Lower leg skin (tissue), 4 donors: ENCODE results near the gene GORAB. TPM values are rescaled to one million over a fixed set of nuclear protein-coding genes. Genes with fewer than 3 reads are reported as not detected.

Experiments
- DNase-seq, 2 donors: peaks; one replicate each; pipeline ENCODE4 v3.0.0-alpha.2; 2019; ENCODE audit warnings: low spot score in 2 of 2
- H3K4me3 ChIP-seq: fragments of 200-600 bp; sonication (generic); 2 replicates; pipeline ENCODE4 v1.5.1; 2017; ENCODE audit warnings: mild to moderate bottlenecking, low read depth; ENCODE audit not compliant: poor library complexity, severe bottlenecking
- POLR2A ChIP-seq, 2 donors: fragments of 450-650 bp; IDR thresholded peaks; one replicate each; pipeline ENCODE4 v1.6.1; 2016 to 2017; ENCODE audit warnings: antibody characterized with exemption in 2 of 2, mild to moderate bottlenecking in 1 of 2, moderate library complexity in 1 of 2
- WGBS, 2 donors: methylation state at CpG; one replicate each; pipeline ENCODE4 v1.1.5; 2018; 5-methylcytosine and 5-hydroxymethylcytosine counted together
- intact Hi-C: fragments of 100-400 bp; cut with DNase I; formaldehyde crosslinking; loops from one replicate; pipeline ENCODE4 v1.15.0; 2023; ENCODE audit warnings: low total_unique reads
- total RNA-seq, 4 donors: library from RNA; depleted of rRNA; stranded (reverse); fragments of >200 nt; gene quantifications; one replicate each; pipeline ENCODE4 v1.1.0, GENCODE V29; 2016
- TF ChIP-seq, protein P1 (sequence below), 3 donors: fragments of 450-650 bp; IDR thresholded peaks; one replicate each; pipeline ENCODE4 v1.5.1; 2016; ENCODE audit warnings: antibody characterized with exemption in 3 of 3, mild to moderate bottlenecking in 3 of 3, moderate library complexity in 2 of 3

GORAB gene, protein sequence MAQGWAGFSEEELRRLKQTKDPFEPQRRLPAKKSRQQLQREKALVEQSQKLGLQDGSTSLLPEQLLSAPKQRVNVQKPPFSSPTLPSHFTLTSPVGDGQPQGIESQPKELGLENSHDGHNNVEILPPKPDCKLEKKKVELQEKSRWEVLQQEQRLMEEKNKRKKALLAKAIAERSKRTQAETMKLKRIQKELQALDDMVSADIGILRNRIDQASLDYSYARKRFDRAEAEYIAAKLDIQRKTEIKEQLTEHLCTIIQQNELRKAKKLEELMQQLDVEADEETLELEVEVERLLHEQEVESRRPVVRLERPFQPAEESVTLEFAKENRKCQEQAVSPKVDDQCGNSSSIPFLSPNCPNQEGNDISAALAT
- total RNA-seq = 1 to 10 TPM; 3.7 to 8.5 (median 5.0) TPM

DNA sequence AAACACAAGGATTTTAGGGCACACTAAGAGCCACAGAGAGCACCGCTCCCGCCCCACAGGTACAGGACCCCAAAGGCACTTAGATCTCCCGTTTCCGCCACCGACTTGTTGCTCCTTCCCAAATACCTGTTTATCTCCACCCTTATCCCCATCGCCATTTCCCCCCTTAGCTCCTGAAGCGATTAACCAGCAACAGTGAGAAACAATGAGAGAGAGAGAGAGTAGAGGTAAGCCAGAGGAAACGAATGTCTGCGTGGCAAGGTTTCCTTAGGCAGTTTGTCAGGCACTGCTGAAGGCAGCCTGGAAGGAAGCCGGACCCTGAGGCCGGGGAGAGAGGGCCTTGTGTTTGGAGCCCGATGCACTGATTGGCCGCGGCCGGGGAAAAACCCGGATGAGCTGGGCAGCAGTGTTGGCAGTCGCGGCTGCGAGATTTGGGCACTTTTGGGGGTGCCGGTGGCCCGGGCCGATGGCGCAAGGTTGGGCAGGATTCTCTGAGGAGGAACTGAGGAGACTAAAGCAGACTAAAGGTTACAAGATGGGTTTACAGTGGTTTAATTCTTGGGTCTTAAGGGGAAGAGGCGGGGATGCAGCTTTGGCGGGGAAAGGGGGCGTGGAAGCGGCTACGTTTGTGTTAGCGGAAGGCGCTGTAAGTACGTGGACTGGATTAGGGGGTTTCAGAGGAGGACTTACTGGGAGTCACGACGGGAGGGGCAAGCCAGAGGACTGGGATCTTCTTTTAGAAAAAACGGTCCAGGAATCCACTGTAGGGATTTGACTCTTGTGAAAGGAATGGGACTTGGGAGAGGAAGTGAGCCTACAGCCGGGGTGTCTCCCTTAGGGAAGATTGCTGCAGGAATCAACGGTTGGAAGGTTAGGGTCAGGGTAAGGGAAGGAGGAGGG lies at the start of gene GORAB:
TSS of gene GORAB (plus strand) at position 409 of the 900 bp plus-strand sequence. CDS start at position 467, 58 bp downstream.
- peak; percentile 91 to 98 for DNase-seq
- TF ChIP-seq, protein P1, sequence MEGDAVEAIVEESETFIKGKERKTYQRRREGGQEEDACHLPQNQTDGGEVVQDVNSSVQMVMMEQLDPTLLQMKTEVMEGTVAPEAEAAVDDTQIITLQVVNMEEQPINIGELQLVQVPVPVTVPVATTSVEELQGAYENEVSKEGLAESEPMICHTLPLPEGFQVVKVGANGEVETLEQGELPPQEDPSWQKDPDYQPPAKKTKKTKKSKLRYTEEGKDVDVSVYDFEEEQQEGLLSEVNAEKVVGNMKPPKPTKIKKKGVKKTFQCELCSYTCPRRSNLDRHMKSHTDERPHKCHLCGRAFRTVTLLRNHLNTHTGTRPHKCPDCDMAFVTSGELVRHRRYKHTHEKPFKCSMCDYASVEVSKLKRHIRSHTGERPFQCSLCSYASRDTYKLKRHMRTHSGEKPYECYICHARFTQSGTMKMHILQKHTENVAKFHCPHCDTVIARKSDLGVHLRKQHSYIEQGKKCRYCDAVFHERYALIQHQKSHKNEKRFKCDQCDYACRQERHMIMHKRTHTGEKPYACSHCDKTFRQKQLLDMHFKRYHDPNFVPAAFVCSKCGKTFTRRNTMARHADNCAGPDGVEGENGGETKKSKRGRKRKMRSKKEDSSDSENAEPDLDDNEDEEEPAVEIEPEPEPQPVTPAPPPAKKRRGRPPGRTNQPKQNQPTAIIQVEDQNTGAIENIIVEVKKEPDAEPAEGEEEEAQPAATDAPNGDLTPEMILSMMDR (IDR thresholded peaks at IDR 0.05) = no peak
- no peak for TF ChIP-seq POLR2A (IDR thresholded peaks at IDR 0.05)
- 1% methylated on average over 36 of the region's 36 CpGs for WGBS, 2 donors
- peak within 1 kb of the TSS; percentile 74 for H3K4me3 ChIP-seq
- intact Hi-C loops = no loop called here

DNA sequence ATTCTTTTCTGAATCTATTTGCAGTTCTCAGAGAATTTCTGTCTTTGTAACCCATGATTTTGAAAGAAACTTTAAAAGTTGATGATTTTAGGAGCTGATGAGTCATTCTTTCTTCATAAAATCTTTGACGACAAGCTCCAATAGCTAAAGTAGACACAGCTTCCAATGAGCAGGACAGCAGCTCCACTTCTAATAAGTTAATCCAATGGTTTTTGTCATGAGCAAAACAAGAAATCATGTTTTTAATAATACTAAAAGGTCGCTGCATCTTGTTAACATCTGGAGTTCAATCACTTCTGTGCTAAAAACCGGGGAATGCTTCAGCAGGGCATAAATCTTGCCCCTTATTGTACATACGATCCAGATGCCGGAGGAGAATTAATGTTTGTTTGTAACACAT lies 48.9 kb upstream of the GORAB start:
- no peak for DNase-seq
- H3K4me3 ChIP-seq = no peak overlapping the region
- intact Hi-C loops = no loop called here
- WGBS, 2 donors = 31 to 40% methylated on average over 5 of the region's 5 CpGs
- TF ChIP-seq POLR2A (IDR thresholded peaks at IDR 0.05) = no peak
- TF ChIP-seq, protein P1 (IDR thresholded peaks at IDR 0.05) = no peak

DNA sequence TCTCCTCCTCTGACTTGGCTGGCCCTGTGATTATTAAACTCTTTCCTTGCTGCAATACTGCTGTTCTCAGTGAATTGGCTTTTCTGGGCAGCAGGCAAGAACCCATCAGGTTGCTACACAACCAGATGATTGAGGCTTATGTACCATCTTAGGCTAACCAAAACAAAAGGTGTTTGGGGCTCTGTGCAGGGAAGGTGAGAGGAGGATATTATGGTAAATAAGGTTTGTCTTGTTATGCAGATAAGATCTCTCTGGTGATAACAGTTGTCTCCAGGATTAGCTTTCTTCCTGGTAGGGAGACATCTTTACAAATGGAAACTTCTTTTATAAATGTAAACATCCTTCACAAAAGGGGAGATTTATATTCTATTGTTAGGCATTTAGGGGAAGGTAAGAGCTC lies 44.5 kb upstream of the GORAB start:
- no peak for DNase-seq
- no peak overlapping the region for H3K4me3 ChIP-seq
- intact Hi-C loops = no loop called here
- no peak for TF ChIP-seq POLR2A (IDR thresholded peaks at IDR 0.05)
- TF ChIP-seq, protein P1 (IDR thresholded peaks at IDR 0.05) = no peak

DNA sequence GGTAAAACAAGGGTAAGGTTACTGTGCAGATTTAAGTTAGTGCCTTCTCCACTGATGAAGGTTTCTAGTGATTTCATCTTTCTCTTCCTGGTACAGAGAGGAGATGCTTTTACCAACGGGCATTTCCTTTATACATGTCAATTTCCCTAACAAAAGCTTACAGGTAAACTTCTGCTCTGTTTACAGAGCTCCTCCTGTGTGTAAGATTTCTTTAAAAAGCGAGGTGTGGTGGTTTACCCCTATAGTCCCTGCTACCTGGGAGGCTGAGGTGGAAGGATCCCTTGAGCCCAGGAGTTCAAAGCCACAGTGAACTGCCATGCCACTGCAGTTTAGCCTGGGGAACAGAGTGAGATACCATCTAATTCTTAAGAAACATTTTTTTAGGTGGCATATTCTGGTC lies 40.7 kb upstream of the GORAB start:
- no peak overlapping the region for H3K4me3 ChIP-seq
- no peak for TF ChIP-seq POLR2A (IDR thresholded peaks at IDR 0.05)
- TF ChIP-seq, protein P1 (IDR thresholded peaks at IDR 0.05) = no peak
- intact Hi-C loops = no loop called here
- WGBS, 2 donors = 76 to 80% methylated on average over 2 of the region's 2 CpGs
- no peak for DNase-seq

DNA sequence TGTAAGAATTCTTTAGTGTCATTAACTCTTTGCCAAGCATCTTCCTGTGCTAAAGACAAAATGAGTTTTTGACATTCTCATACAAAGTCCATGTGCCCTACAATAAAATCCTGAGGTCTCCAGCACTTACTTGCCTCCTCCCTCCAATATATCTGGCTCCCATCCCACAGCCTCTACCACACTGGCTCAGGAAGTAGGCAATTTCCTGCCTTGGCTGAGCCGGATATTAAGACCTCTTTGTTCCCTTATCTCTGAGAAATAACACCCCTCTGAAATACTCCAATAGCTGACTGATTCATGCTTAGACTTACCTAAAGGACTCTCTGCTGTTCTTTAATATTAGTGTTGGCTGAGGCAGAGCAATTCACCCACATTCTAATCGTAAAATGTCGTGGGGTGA lies 37.6 kb upstream of the GORAB start:
- TF ChIP-seq, protein P1 (IDR thresholded peaks at IDR 0.05) = no peak
- TF ChIP-seq POLR2A (IDR thresholded peaks at IDR 0.05) = no peak
- DNase-seq = no peak
- intact Hi-C loops = no loop called here
- H3K4me3 ChIP-seq = no peak overlapping the region
- WGBS, 2 donors = 40 to 49% methylated on average over 3 of the region's 3 CpGs
